Activated CD4-positive, alpha-beta T cell treated with anti-CD3 and anti-CD28 coated beads, Interleukin-2, Interleukin-6, amounts not matched to agents 100 ng/mL and 50 ng/mL, durations not matched to agents 16 hours and 8 hours (primary cell): ENCODE data around the gene BRWD1.

ENCODE experiments used
- DNase-seq: peaks from one replicate; pipeline ENCODE4 v3.0.0-alpha.2; 2020

The BRWD1 gene

DNA sequence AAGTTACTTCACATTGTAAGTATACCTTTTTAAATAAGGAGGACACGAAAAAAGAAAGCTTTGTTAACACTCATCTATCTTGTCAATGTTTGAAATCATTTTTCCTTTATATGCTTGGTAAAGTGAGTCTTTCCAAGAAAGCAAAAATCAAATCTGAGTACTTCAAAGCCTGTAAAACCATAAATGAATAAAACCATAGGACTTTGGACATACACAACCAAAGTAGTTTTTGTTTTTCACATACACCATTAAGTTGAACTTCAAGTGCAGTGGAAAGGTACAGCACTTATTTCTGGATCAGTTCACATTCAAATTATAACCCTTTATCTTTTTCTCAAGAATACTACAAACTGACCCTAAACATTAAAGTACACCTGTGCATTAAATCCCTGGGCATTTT, 120.1 kb downstream of the BRWD1 start:
- DNase-seq, result no peak

DNA sequence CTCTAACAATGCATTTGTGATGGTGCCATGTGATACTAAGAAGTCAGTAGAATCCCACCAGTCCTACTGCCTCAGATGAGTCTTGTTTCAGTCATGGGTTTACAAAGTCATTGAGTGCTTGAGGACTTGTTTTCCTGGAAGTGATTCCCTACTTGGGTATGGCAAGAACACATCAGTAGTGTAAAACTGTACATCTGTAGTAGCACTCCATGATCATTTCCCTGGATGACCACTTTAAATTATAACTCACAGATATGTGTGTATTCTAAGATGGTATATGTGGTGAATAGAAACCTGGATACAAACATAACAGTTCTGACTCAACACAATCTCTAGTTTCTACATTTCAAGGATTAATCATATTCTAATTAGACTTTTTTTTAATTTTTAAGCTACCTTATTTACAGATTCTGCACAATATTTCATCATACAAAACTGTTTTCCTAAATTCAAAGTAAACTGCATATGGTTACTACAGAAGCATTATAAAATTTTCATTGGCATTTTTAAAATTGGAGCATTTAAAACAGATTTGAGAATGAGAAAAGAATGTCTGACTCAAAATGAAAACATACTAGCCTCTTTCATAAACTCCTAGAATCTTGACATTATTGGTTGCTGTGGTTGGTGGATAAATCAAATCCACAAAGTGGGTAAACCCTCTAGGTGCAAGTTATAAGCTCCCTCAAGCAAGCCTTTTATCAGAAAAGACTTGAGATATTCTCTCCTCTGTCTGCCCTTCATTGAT, 123.4 kb downstream of the BRWD1 start:
- peak; percentile 40 for DNase-seq

DNA sequence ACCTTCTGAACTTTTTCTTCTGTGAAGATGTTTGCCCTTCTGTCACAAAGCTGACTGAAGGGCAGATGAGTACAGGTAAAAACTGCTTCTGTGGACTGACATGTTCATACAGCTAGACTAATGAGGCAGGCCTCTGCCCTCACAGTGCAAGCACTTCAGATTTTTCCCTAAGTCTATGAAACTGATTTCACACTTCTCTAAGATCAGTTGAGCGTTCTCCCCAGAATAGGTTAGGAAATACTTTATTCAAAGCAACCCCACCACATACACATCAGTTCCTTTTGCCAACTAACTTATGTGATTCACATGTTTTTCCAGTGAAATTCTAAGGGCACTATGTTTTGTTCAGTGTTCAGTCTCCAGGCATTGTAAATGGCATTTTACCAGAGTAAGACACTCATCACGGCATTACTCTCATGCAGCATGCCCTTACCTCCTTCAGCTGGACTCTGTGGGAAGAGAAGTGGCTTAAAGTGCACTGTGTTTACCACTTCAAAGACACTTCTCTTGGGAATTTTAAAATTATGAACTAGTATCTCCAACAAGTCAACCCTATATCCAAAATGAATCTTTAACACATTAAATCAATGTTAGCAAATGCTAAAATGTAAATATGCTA, 124.8 kb downstream of the BRWD1 start:
- DNase-seq, result no peak

DNA sequence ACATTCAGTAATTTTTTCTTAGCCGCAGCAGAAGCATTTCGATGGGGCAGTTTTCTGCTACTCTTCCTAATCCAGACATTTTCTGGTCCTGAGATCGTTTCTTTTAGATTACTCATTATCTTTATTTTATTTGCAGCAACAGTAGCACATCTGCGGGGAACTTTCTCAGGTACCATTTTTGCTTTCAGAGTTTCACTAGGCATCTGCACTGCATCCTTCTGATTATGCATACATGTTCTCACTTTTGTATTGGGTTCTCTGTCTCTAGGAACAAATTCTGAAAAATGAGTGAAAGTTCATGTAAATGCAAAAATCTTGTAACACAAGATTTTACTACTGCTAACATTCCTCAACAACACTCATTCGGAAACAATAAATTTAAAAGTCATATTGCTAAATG, 126.3 kb downstream of the BRWD1 start:
- DNase-seq, result no peak

DNA sequence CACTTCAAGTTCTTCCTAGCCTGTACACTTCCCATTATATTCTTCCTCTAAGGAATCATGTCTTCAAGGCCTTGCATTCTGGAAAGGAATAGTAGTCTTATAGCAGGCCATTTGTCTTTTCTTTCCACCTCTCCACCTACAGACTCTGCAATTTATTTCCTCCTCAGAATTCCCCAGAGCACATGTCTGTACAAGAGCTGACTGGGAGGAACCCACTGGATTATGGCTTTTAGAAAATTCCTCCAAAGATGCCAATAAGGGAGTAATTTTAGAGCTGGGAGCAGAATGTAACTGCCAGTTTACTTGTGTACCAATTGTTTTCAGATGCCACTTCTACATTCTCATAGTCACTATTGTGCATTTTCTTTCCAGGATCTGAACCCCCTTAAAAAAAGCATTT, 126.8 kb downstream of the BRWD1 start:
- DNase-seq, result no peak

DNA sequence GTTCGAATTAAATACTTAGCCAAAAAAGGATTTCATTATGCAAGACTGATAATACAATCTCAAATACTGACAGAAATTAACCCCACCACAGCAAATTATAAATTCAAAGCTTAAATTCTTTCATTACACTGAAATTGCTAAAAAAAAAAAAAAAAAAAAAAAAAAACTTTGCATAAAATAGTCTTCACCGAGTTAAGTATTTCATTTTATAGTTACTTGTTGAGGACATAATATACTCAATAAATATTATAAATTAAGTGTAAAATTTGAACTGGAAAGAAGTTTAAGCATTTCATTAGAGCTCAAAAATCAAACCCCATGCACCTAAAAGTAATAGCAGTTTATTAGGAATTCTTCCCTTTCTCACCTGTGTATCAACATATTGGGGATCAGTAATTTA, 128.3 kb downstream of the BRWD1 start:
- no peak for DNase-seq

DNA sequence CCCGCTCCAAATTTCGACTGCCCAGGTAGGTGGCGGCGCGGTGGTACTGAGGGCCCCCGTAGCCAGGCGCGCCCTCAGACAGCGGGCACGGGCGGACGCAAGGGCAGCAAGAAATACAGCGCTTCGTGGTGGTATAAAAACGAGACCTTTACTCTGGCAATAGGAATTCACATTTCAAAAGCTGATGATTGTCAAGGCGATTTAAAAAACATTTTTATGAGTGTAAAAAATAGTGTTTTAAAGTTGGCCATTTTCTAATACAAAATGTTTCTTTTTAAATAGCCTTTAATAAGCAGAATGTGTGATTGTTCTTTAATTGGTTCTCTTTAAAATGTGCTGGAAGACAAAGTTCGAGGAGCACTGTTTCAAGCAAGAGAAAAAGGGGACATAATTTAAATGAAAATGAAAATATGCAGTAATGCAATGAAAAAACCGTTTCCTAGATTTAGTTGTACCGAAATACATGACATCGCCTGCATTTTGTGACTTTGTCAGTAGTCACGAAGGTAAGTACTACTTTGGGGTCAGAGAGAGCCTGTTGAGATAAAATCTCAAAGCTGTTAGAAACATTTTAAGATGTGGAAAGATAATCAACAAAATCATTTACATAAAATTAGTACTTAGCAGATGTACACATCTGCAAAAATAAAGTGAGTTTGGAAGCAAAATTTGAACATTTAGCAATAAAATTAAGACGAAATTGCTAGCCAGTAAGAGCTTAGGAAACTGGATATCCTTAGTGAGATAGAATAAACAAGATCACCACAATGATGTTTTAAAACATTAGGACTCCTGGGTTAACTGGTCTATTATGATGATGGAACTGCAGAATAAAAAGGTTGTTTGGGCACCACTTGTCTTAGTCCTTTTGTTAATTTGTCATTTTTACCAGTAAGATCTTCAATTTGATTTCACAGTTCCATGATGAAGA, 129.1 kb downstream of the BRWD1 start:
- DNase-seq, result no peak

DNA sequence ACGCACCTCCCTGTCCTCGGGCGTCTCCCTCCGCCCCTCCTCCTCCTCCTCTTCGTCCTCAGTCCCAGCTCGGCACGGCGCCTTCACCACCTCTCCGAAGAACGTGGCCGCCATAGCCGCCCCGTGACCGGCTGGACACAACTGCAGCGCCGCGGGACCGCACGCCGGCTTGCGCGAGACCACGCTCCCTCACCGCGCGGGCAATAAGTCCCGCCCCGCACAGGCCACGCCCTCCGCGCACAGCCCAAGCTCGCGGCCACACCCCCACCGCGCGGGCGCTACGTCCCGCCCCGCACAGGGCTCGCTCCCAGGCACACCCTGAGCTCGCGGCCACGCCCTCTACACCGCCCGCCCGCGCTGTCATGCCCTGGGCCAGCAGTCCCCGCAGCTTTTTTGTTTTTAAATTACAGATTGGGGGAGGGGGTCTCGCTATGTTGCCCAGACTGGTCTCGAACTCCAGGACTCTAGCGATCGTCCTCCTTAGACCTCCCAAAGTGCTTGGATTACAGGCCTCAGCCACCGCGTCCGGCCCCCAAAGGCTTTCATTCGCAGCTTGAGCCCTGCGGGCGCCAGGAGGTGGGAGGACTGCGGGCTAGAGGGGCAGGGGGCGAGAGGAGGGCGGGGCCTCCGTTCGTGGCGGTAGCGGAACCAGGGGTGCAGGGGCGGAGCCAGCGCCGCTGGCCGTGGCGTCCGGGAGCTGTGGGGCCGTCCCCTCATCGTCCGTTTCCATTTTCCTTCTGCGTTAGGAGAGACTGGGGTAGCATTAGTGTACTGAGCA, 130.0 kb downstream of the BRWD1 start, which contains the start of gene PSMG1:
Gene PSMG1, minus strand, starts transcription at position 180 of the 778 bp plus-strand sequence. Its CDS starts 66 bp downstream, at position 114.
- DNase-seq, result peak; percentile 97

DNA sequence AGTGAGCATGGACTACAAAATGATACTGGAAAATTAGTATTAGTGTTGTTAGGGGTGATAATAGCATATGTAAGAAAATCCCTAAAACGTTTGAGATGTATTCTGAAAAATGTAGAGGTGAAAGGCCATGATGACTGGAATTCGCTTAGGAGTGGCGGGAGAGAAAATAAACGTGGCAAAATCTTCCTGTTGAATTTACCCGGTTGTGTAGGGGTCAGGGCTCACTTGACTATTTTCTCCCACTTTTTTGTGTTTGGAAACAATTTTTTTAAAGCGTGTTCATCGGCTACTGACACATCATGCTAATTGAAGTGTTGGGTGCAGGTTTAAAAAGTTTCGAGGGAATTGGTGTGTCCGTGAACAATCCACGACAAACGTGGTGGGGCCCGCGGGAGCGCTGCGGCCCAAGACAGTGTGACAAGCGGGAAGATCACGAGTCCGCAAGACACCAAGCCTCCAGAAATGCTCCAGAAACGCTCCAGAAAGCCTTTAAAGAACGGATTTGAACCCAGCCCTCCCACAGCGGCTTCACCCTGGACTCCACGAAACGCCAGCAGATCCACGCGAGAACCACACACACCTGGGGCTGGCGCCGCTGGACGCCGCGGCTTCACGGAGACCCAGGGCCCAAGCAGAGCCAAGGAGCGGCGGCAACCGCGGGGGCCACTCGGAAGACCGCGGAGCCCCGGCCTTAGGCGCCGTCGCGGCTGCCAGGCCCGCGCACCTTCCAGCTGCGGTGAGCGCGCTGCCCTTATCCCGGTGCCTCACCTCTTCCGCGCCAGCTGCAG, 130.8 kb downstream of the BRWD1 start:
- peak; percentile 21 for DNase-seq

DNA sequence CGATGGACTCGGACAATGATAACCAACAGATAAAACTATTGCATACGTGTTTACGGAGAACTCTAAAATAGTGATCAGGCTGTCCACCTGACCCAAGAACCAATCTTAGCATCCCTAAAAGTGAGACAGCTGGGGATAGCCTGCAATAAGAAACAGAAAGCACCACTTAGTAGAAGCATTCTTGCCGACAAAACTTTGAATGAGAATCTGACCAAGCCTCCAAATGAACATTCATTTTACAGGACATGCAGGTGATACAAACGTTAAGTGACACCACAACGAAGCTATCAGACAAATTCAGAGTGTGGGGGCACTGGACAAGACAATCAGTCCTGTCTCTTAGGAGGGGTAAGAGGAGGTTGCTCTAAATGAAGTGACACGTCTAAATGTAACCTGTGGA, 131.4 kb downstream of the BRWD1 start:
- no peak for DNase-seq

DNA sequence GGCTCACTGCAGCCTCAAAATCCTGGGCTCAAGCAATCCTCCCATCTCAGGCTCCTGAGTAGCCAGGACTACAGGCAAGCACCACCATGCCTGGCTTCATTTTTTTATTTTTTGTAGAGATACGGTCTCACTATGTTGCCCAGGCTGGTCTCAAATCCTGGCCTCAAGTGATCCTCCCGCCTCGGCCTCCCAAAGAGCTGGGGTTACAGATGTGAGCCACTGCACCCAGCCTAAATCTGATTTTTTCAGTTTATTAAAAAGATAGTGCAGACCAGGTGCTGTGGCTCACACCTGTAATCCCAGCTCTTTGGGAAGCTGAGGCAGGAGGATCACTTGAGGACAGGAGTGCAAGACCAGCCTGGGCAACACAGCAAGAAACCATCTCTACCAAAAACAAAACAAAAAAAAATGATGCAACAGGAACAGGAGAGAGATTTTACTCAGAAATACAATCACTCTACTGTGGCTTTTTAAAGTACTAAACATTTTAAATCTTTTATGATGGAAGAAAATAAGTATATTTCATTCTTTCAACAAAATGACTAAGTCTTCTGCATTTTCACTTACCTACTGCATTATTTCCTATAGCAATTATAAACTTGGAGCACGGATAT, 132.1 kb downstream of the BRWD1 start:
- no peak for DNase-seq

DNA sequence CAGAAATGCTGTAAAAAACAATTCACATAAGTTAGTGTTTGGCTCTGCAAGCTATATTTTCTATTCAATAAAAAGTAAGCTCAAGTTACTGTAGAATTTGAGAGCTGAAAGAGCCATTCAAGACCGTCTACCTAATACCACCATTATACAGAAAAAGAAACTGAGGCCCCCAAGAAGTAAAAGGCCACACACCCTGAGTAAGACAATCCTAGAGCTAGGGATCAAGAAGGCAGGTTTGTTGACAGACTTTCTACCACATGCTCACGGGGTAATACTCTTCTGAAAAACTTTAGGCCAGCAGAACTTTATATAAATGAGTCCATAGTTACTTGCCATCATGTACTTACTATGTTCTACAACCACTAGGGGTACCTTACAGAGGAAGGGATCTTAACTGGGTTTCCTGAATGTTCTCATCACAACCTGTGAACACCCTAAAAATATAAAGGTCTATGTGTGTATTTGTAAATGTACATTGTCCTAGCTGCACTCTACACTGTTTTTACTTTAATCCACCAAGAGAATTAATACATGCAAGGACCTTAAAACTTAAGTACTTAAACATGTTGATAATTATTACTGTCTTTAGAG, 132.9 kb downstream of the BRWD1 start:
- peak; percentile 23 for DNase-seq

DNA sequence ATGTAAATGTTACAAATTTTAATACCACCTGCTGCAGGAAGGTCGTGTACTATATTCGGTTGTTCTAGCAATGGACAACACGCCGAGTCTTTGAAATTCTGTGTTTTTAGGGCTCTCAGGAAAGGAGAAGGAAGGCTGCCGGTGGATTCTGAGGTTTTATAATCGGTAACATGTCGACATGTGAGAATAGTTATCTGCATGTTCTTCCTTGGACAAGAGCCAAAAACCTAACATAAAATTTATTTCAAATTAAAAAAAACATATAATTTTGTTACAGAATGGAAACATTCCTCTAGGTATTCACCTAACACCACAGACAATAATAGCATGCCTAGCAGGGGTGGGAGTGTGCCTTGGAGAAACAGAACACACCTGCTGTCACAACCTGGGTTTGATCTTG, 135.0 kb downstream of the BRWD1 start:
- DNase-seq, result no peak

DNA sequence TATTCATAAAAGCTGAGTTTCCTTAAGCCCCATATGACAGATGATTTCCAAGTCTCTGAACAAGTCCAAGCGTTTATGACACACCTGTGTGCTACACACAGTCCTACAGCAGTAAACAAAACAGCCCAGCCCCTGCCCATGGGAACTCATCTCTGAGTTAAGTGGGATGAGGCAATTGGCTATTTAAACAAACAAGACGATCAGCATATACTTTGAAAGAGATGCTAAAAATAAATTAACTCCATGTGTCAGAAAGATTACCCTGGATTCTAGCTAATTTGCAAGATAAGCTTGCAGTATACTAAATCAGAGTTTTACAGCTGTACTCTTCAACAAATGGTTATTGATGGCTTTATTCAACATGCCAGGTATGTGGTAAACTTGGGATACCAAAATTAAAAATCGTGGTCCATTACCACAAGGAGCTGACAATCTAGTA, 137.1 kb downstream of the BRWD1 start:
- DNase-seq, result no peak

DNA sequence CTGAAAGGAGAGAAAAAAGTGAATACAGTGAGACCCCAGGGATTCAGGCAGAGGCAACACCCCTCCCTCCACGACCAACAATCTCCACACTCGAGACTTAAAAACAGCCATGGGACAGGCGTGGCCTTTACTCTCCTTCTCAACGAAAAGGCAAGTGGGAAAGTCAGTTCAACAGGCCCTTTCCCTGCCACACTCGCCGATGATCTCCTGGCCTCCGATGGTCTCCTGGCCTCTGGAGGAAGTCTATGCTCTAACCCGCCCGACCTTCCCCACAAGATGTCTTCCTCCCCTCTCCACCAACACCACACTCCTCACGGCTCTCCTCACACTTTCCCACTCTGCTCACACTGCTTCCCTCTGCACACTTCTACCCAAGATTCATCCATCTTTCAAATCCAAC, 137.8 kb downstream of the BRWD1 start:
- no peak for DNase-seq

DNA sequence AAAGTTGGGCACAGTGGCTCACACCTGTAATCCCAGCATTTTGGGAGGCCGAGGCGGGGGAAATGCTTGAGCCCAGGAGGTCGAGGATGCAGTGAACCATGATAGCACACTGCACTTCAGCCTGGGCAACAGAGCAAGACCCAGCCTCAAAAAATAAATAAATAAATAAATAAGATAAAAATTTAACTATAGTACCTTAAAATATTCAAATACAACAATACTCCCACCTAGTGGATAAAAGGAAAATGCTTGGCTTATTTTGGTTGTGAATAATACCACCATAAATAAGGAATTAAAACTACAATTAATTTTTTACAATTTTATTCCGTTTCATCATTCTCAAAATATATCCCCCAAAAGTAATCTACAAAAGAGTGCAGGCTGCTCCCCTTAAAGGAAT, 138.3 kb downstream of the BRWD1 start:
- no peak for DNase-seq

DNA sequence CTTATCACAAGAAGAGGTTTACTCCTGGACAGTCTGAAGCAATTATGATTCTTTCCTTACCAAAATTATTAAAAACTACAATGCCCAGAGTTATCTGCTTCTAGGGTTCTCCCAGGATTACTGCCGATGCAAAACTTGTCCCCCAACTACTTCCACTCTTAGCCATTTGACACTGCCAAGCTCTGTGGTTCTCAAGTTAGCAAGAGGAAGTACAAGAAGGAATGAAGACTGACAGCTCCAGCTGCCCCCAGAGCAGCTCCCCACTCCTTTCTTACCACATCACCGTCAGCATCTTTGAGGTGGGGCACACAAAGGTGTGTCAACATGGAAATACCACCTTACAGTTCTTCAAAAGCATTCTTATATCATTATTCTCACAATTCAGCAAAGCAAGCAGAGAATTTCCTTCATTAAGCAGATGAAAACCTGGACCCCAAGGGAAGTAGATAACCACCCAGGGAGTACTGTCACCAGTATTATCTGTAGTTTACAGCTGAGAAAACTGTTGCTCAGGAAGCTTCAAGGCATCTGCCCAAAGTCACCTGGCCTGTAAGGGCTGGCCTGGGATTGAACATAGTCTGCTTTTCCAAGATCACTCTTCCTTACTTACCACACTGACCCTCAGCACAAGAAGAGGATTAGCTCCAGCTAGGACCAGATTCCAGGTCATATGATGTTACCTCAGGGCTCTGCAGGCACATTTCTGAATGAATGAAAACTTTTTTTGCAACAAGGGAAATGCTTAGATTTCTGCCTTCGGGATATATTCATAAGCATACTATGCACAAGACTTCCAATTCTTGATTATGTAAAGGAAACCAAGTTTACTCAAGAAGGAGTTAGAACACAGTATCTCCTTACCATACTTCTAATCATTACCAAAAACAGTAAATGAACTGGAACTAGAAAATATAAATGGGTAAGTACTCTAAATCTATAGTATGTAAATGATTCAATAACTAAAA, 139.4 kb downstream of the BRWD1 start:
- no peak for DNase-seq

DNA sequence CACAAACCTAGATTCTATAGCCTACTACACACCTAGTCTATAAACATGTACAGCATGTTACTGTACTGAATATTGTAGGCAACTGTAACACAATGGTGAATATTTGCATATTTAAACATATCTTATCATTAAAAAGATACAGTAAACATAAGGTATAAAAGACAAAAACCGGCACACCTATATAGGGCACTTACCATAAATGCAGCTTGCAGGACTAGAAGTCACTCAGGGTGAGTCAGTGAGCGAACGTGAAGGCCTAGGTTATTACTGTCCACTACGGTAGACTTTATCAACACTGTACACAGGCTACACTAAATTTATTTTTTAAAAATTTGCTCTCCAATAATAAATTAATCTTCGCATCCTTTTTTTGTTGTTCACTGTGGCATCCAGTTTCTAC, 143.5 kb downstream of the BRWD1 start:
- DNase-seq, result no peak

DNA sequence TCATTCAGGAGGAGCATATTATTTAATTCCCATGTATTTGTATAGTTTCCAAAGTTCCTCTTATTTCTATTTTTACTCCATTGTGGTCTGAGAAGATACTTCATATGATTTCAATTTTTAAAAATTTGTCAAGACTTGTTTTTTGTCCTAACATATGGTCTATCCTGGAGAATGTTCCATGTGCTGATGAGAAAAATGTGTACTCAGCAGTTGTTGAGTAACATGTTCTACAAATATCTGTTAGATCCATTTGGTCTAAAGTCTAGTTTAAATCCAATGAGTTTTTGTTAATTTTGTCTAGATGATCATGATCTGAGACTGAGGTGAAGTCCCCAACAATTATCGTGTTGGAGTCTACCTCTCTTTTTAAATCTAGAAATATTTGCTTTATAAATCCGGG, 144.6 kb downstream of the BRWD1 start:
- no peak for DNase-seq

DNA sequence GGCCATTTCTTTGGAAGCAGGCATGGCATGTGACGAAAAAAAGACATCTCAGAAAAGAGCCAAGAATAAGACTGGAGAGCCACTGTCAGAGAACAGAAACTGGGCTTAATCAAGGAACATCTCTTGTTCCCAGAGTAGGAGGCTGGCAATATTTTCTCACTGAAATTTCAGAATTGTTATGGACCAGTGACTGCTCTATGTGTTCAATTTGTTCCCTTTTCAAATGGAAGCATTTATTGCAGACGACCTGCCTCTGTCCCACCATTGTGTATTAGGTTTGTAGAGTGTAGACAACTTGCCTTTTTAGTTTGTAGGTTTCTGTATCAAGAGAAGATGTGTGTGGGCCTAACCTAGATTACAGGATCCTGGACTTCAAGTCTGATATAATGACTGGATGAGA, 148.9 kb downstream of the BRWD1 start:
- DNase-seq, result no peak
